Left lung (tissue), 10 donors: ENCODE data around the gene CCDC32. TPM values are rescaled to one million over a fixed set of nuclear protein-coding genes. Genes with fewer than 3 reads are reported as not detected.

Experiments
- ATAC-seq: fragments of 200-7000 bp; cut with Tn5 transposase; one replicate; pipeline ENCODE4 v1.9.1; 2020; ENCODE audit warnings: moderate library complexity
- DNase-seq, 4 donors: peaks; one replicate each; pipeline ENCODE4 v3.0.0-alpha.2; 2013 to 2020
- H3K27ac ChIP-seq, 2 donors: fragments of 200-600 bp; sonication (generic) in 1 of 2; one replicate each; pipeline versions ENCODE4 v1.5.0 to v1.8.0; 2020 to 2021
- H3K27me3 ChIP-seq, 2 donors: fragments of 200-600 bp; sonication (generic) in 1 of 2; one replicate each; pipeline versions ENCODE4 v1.5.0 to v1.8.0; 2020 to 2021
- H3K36me3 ChIP-seq, 2 donors: fragments of 200-600 bp; sonication (generic) in 1 of 2; one replicate each; pipeline versions ENCODE4 v1.5.0 to v1.8.0; 2020 to 2021
- H3K4me1 ChIP-seq, 2 donors: fragments of 200-600 bp; one replicate each; pipeline ENCODE4 v1.8.0; 2021
- H3K4me3 ChIP-seq, 2 donors: fragments of 200-600 bp; sonication (generic) in 1 of 2; one replicate each; pipeline versions ENCODE4 v1.5.0 to v1.8.0; 2020 to 2021; ENCODE audit warnings: mild to moderate bottlenecking in 1 of 2
- H3K9me3 ChIP-seq, 2 donors: fragments of 200-600 bp; sonication (generic) in 1 of 2; one replicate each; pipeline versions ENCODE4 v1.5.0 to v1.8.0; 2020 to 2021
- CTCF ChIP-seq, 2 donors: fragments of 200-600 bp; sonication (generic) in 1 of 2; IDR thresholded peaks; one replicate each; pipeline versions ENCODE4 v1.5.0 to v1.8.0; 2021; ENCODE audit warnings: antibody characterized with exemption in 2 of 2
- intact Hi-C, 2 donors: fragments of 100-400 bp; cut with DNase I; formaldehyde crosslinking; loops; one replicate each; pipeline versions ENCODE4 v1.11.2 to v1.14.2; 2022
- polyA plus RNA-seq, 6 donors: library from polyadenylated mRNA; unstranded; fragments of 120-200 nt; gene quantifications; one replicate each; pipeline ENCODE4 v1.2.1, GENCODE V29; 2013; ENCODE audit not compliant: insufficient read length in 6 of 6
- total RNA-seq, 2 donors: library from RNA; stranded (reverse); fragmentation: NEBNext Ultra II Directional; extraction: Animal tissue kit (Norgen Biotek cat#: 25700); gene quantifications; one replicate each; pipeline ENCODE4 v1.2.1, GENCODE V29; 2021
- donor health status: DM: no; HTN: yes; CAD: no.
- donor health status: DM: no; HTN: no; CAD: no.

CCDC32 gene
- total and polyA plus RNA-seq, 8 donors: 19.4 to 31.6 (median 28.8) TPM

- no peak for DNase-seq
- ATAC-seq: no peak
- Histone ChIP-seq H3K4me3 (no peak overlapping the region), H3K27ac (no peak overlapping the region), H3K4me1 (peaks cover 4 to 30% of the 10 kb centered on the region in 2 donors), H3K36me3 (peaks cover 0 to 37% of the 10 kb centered on the region in 2 donors), H3K9me3 (no peaks in the 10 kb centered on the region), H3K27me3 (no peaks in the 10 kb centered on the region)
- no peak for TF ChIP-seq CTCF (IDR thresholded peaks at IDR 0.05)
- intact Hi-C loops: no loop called here
These were observed 2.2 kb downstream of the CCDC32 start for GRCh38 chr15:40562691-40563090.

GRCh38 chr15:40558952-40559742, 5.7 kb downstream of the CCDC32 start:
- DNase-seq (no peak), ATAC-seq (no peak)
- no peak overlapping the region for H3K4me3 ChIP-seq
- no peaks in the 10 kb centered on the region for H3K9me3 ChIP-seq
- peaks cover 2 to 27% of the 10 kb centered on the region in 2 donors for H3K4me1 ChIP-seq
- no peak overlapping the region for H3K27ac ChIP-seq
- H3K27me3 ChIP-seq: no peaks in the 10 kb centered on the region
- H3K36me3 ChIP-seq: peaks cover 0 to 70% of the 10 kb centered on the region in 2 donors
- no peak for TF ChIP-seq CTCF (IDR thresholded peaks at IDR 0.05)
- intact Hi-C loops: no loop called here

- no peak for ATAC-seq
- no peak for TF ChIP-seq CTCF (IDR thresholded peaks at IDR 0.05)
- DNase-seq: no peak
These were observed 9.0 kb downstream of the CCDC32 start for GRCh38 chr15:40555876-40556275.

GRCh38 chr15:40554161-40554525, 10.7 kb downstream of the CCDC32 start:
- ATAC-seq (no peak), DNase-seq (no peak)
- no peak for TF ChIP-seq CTCF (IDR thresholded peaks at IDR 0.05)
- Histone ChIP-seq H3K4me1 (peaks cover 0 to 12% of the 10 kb centered on the region in 2 donors), H3K4me3 (no peak overlapping the region), H3K36me3 (peaks cover 0 to 87% of the 10 kb centered on the region in 2 donors), H3K27me3 (no peaks in the 10 kb centered on the region), H3K9me3 (no peaks in the 10 kb centered on the region), H3K27ac (no peak overlapping the region)
- intact Hi-C loops: no loop called here

More at GRCh38 chr15:40555876-40556275, 9.0 kb downstream of the CCDC32 start:
- intact Hi-C loops: no loop called here
- Histone ChIP-seq H3K27me3 (no peaks in the 10 kb centered on the region), H3K27ac (no peak overlapping the region), H3K9me3 (no peaks in the 10 kb centered on the region), H3K4me1 (peaks cover 0 to 6% of the 10 kb centered on the region in 2 donors), H3K4me3 (no peak overlapping the region), H3K36me3 (peaks cover 0 to 81% of the 10 kb centered on the region in 2 donors)

GRCh38 chr15:40550341-40551037, 14.4 kb downstream of the CCDC32 start:
- TF ChIP-seq CTCF (IDR thresholded peaks at IDR 0.05): no peak
- peak; percentile 57 for ATAC-seq
- Histone ChIP-seq H3K27me3 (no peaks in the 10 kb centered on the region), H3K9me3 (no peaks in the 10 kb centered on the region), H3K4me1 (peaks cover 0 to 8% of the 10 kb centered on the region in 2 donors), H3K27ac (peak overlapping the region in 1 of 2 donors; percentile 60), H3K36me3 (peaks cover 0 to 86% of the 10 kb centered on the region in 2 donors), H3K4me3 (no peak overlapping the region)
- intact Hi-C loops: no loop called here
- no peak for DNase-seq
